Osteoblast (primary cell): ENCODE measurements around the gene ACSM5. TPM values are rescaled to one million over a fixed set of nuclear protein-coding genes. Genes with fewer than 3 reads are reported as not detected.

Experiments
- DNase-seq: peaks from one replicate; pipeline ENCODE4 v3.0.0; 2011; ENCODE audit warnings: low spot score, mixed read lengths; ENCODE audit not compliant: insufficient read length; ENCODE audit errors: missing footprints
- H2AFZ ChIP-seq: 2 replicates; pipeline ENCODE4 v1.6.0; 2011; ENCODE audit warnings: mild to moderate bottlenecking, low read length
- H3K27ac ChIP-seq: 2 replicates; pipeline ENCODE4 v1.5.1; 2011; ENCODE audit warnings: mild to moderate bottlenecking, low read depth, low read length, moderate library complexity
- H3K27me3 ChIP-seq: 2 replicates; pipeline ENCODE4 v1.6.0; 2012; ENCODE audit warnings: mild to moderate bottlenecking, control low read depth, inconsistent platforms, low read length, moderate library complexity; ENCODE audit not compliant: insufficient read depth
- H3K36me3 ChIP-seq: 2 replicates; pipeline ENCODE4 v1.5.1; 2011; ENCODE audit warnings: mild to moderate bottlenecking, low read length, control low read depth, moderate library complexity; ENCODE audit not compliant: insufficient read depth
- H3K4me1 ChIP-seq: 2 replicates; pipeline ENCODE4 v1.5.1; 2011; ENCODE audit warnings: mild to moderate bottlenecking, low read length, control low read depth, moderate library complexity; ENCODE audit not compliant: insufficient read depth
- H3K4me2 ChIP-seq: 2 replicates; pipeline ENCODE4 v1.6.0; 2011; ENCODE audit warnings: mild to moderate bottlenecking, low read length; ENCODE audit not compliant: insufficient read depth
- H3K4me3 ChIP-seq: fragments of 200-600 bp; sonication (generic); 3 replicates; pipeline ENCODE4 v1.5.1; 2012; ENCODE audit warnings: mild to moderate bottlenecking, low read length, inconsistent platforms; ENCODE audit not compliant: insufficient read depth
- H3K79me2 ChIP-seq: 2 replicates; pipeline ENCODE4 v1.6.0; 2012; ENCODE audit warnings: mild to moderate bottlenecking, low read length, control low read depth, inconsistent platforms; ENCODE audit not compliant: insufficient read depth
- H3K9me3 ChIP-seq: 2 replicates; pipeline ENCODE4 v1.5.1; 2011; ENCODE audit warnings: low read depth, low read length, control low read depth
- H4K20me1 ChIP-seq: 2 replicates; pipeline ENCODE4 v1.6.0; 2012; ENCODE audit warnings: mild to moderate bottlenecking, low read length, control low read depth; ENCODE audit not compliant: insufficient read depth
- total RNA-seq: library from RNA; depleted of rRNA; stranded (reverse); fragments of >200 nt; gene quantifications from 2 replicates; pipeline ENCODE4 v1.2.3, GENCODE V29; 2012
- TF ChIP-seq, protein P1 (sequence below): IDR thresholded peaks from 2 replicates; pipeline ENCODE4 v1.5.1; 2011; ENCODE audit warnings: mild to moderate bottlenecking, low read depth, low read length, moderate library complexity; ENCODE audit errors: extremely low read depth

The ACSM5 gene
- total RNA-seq, 1 donor: 11.9 TPM

DNA sequence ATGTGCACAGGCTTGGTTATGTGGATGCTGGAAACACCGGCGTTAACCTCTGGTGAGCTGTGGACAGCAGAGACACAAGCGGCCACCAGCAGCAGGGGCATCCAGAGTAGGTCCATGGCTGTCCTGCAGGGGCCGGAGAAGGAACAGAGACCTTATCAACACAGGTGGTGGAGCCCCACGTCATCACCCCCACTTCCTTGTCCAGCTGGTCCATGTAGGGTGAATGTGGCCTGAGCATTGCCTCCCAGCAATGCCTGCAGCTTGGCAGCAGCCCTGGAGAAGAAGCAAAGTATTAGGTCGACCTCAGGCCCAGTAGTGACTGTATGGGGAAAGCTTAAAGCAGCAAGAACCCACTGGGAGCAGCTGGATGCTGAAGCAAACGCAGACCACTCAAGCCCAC lies 10.1 kb upstream of the ACSM5 start:
- no peaks in the 10 kb centered on the region for H4K20me1 ChIP-seq
- TF ChIP-seq, protein P1, sequence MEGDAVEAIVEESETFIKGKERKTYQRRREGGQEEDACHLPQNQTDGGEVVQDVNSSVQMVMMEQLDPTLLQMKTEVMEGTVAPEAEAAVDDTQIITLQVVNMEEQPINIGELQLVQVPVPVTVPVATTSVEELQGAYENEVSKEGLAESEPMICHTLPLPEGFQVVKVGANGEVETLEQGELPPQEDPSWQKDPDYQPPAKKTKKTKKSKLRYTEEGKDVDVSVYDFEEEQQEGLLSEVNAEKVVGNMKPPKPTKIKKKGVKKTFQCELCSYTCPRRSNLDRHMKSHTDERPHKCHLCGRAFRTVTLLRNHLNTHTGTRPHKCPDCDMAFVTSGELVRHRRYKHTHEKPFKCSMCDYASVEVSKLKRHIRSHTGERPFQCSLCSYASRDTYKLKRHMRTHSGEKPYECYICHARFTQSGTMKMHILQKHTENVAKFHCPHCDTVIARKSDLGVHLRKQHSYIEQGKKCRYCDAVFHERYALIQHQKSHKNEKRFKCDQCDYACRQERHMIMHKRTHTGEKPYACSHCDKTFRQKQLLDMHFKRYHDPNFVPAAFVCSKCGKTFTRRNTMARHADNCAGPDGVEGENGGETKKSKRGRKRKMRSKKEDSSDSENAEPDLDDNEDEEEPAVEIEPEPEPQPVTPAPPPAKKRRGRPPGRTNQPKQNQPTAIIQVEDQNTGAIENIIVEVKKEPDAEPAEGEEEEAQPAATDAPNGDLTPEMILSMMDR: no peak
- DNase-seq: no peak
- no peak overlapping the region for H3K27ac ChIP-seq
- no peaks in the 10 kb centered on the region for H3K79me2 ChIP-seq
- H3K9me3 ChIP-seq: no peaks in the 10 kb centered on the region
- H2AFZ ChIP-seq: no peak overlapping the region
- H3K36me3 ChIP-seq: no peaks in the 10 kb centered on the region
- H3K4me1 ChIP-seq: no peaks in the 10 kb centered on the region
- no peaks in the 10 kb centered on the region for H3K27me3 ChIP-seq
- no peak overlapping the region for H3K4me2 ChIP-seq
- no peak overlapping the region for H3K4me3 ChIP-seq

DNA sequence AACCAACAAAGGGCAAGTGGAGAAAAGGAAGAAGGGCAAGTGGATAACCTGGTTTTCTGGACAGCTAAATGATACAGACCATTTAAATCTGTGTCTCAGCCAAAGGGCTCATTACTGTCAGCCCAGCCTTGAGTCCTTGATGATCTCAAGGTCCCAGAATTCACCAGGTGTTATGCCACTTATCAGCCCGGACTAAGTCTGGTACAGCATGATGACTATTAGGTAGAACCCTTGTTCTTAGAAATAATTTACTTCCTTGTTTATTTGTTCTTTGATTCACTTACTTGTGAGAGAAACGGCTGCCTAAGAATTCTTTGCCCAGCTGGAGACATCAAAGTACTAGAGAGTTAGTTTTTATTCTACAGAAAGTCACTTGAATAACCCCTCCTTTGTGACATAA lies 8.3 kb upstream of the ACSM5 start:
- Histone ChIP-seq H3K27ac (no peak overlapping the region), H4K20me1 (no peaks in the 10 kb centered on the region), H3K9me3 (no peaks in the 10 kb centered on the region), H2AFZ (no peak overlapping the region), H3K79me2 (no peaks in the 10 kb centered on the region), H3K36me3 (no peaks in the 10 kb centered on the region), H3K27me3 (no peaks in the 10 kb centered on the region), H3K4me2 (no peak overlapping the region), H3K4me3 (no peak overlapping the region), H3K4me1 (no peaks in the 10 kb centered on the region)
- no peak for DNase-seq
- TF ChIP-seq, protein P1: no peak

DNA sequence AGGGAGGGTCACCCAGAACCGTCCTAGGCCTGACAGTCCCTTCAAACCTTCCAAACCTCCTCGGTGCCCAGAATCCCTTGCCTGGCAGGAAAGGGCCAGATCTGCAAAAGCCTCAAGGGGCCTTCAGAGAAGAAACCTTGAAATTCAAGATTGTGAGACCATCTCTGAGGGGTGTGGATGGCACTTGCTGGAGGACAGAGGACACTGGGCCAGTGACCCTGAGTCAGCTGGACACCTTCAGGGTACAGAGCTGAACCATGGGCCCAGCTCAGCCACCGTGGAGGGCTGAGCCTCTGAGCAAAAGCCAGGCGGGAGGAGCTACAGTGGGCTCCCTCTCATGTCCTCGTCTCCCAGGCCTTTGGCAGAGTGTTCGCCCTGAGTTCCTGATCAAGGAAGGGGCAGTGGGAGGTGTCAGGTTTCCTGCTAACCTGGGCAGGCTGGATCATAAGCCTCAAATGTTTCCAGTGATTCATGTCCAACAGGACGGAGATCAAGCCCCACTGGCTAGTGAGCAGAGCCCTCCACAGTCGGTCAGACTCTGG lies 7.8 kb upstream of the ACSM5 start:
- no peaks in the 10 kb centered on the region for H3K9me3 ChIP-seq
- H4K20me1 ChIP-seq: no peaks in the 10 kb centered on the region
- H3K4me3 ChIP-seq: no peak overlapping the region
- TF ChIP-seq, protein P1: no peak
- H3K4me2 ChIP-seq: no peak overlapping the region
- no peaks in the 10 kb centered on the region for H3K27me3 ChIP-seq
- H3K79me2 ChIP-seq: no peaks in the 10 kb centered on the region
- DNase-seq: no peak
- H3K4me1 ChIP-seq: no peaks in the 10 kb centered on the region
- H2AFZ ChIP-seq: no peak overlapping the region
- no peaks in the 10 kb centered on the region for H3K36me3 ChIP-seq
- H3K27ac ChIP-seq: no peak overlapping the region

DNA sequence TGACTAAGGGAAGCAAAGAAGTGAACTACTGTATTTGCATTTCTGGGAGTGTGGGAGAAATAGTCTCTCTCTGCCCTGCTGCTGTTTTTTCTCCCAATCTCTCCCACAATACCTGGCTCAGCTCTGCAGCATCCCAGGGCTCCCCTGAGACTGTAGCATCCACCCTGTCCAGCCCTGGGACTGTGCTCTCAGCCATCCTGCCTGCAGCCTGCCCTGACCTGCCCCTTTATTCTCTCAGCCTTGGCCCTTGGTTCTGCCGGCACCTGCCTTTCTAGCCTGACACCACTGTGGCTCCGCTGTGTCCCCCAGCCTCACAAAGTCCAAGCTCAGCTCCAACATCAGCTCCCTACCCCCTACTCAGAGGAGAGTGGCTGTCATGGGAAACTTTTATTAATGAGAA lies 6.7 kb upstream of the ACSM5 start:
- no peaks in the 10 kb centered on the region for H4K20me1 ChIP-seq
- H2AFZ ChIP-seq: no peak overlapping the region
- no peak overlapping the region for H3K4me2 ChIP-seq
- H3K4me1 ChIP-seq: no peaks in the 10 kb centered on the region
- no peaks in the 10 kb centered on the region for H3K36me3 ChIP-seq
- no peaks in the 10 kb centered on the region for H3K9me3 ChIP-seq
- no peak overlapping the region for H3K4me3 ChIP-seq
- no peaks in the 10 kb centered on the region for H3K27me3 ChIP-seq
- H3K27ac ChIP-seq: no peak overlapping the region
- TF ChIP-seq, protein P1: no peak
- H3K79me2 ChIP-seq: no peaks in the 10 kb centered on the region
- no peak for DNase-seq
